ENCODE results near the gene OPRL1.
"Not testable (repeated sequence)": the region's sequence is repeated elsewhere in the genome, so short reads cannot be mapped to it uniquely, and the experiment has no call there.

OPRL1 gene

GRCh38 chr20:64115171-64115911 is 35.5 kb downstream of the OPRL1 start:
- no peak for DNase-seq (ENCODE audit: low read depth in 2 of 2)

DNA sequence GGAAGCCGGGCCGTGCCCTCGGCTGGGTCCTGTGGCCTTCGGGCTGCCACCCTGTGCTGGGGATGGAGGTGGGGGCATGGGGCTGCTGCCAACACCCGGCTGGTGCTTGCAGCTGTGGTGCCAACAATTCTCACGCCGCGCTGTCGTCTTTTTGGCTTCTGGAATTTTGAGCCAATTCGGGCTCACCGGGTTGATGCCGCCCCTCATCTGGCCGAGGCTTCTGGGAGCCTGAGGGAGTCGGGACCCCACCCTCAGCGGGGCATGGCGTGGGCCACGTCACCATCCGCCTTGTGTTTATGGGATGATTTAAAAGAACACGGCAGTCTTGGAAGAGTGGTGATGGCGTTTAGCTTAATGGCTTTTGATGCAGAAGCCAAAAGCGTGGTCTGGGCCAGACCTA is 36.1 kb downstream of the OPRL1 start:
- no peak for DNase-seq (ENCODE audit: low read depth in 2 of 2)

DNA sequence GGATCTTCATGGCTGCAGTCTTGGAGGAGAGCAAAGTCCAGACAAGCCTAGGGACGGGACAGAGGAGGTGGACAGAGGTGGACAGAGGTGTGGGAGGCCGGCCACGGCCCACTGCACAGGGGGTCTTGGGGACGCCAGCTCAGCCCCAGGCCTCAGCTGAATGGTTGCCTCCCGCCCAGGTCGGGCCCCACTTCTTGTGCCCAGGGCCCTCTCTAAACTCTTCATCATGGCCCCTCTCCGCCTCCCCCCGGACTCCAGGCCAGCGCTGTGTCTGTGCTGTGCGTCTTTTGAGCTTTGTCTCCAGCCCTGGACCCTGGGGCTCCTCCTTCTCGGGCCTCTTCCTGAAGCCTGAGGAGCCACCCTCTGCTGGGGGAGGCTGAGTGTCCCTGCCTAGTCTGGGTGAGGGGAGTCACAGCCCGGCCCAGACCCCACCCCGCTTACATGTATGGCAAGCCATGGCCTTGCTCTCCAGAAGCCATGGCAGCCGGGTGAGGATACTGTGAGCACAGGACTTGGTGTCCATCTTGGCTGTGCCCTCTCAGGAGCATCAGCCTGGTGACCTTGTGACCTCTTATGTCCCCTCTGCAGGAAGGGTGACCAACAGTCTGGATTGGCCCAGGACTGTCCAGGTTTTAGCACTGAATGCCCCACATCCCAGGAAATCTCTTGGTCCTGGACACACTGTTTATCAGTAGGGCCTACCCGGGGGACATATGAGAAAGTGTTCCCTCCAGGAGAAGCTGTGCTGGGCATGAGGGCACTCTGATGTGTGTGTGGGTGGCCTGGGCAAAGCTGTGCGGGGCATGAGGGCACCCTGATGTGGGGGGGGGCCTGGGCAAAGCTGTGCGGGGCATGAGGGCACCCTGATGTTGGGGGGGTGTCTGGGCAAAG is 36.9 kb downstream of the OPRL1 start:
- DNase-seq (ENCODE audit: low read depth in 2 of 2) = no peak

DNA sequence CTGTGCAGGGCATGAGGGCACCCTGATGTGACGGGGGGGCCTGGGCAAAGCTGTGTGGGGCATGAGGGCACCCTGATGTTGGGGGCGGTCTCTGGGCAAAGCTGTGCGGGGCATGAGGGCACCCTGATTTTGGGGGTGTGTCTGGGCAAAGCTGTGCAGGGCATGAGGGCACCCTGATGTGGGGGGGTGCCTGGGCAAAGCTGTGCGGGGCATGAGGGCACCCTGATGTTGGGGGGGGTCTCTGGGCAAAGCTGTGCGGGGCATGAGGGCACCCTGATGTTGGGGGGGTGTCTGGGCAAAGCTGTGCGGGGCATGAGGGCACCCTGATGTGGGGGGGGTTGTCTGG is 37.5 kb downstream of the OPRL1 start:
- not testable (repeated sequence) for DNase-seq (ENCODE audit: low read depth in 2 of 2)

- DNase-seq (ENCODE audit: low read depth in 2 of 2) = no peak
Observed at GRCh38 chr20:64119301-64119680, 39.4 kb downstream of the OPRL1 start.

GRCh38 chr20:64119681-64120341 is 39.9 kb downstream of the OPRL1 start:
- DNase-seq (ENCODE audit: low read depth in 2 of 2) = no peak

DNA sequence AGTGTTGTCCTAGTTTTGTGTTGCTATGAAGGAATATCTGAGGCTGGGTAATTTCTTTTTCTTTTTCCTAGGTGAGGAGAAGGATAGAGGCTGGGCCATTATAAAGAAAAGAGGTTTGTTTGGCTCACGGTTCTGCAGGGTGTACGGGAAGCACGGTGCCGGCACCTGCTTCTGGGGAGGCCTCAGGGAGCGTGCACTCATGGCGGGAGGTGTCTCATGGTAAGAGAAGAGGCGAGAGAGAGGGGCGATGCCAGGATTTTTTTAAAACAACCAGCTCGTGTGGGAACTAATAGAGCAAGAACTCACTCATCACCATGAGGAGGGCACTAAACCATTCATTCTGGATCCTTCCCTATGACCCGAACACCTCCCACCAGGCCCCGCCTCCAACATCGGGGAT is 41.7 kb downstream of the OPRL1 start:
- DNase-seq (ENCODE audit: low read depth in 2 of 2) = no peak

GRCh38 chr20:64122927-64123326 is 43.0 kb downstream of the OPRL1 start:
- not testable (repeated sequence) for DNase-seq (ENCODE audit: low read depth in 2 of 2)

GRCh38 chr20:64123517-64123916 is 43.6 kb downstream of the OPRL1 start:
- not testable (repeated sequence) for DNase-seq (ENCODE audit: low read depth in 2 of 2)

DNA sequence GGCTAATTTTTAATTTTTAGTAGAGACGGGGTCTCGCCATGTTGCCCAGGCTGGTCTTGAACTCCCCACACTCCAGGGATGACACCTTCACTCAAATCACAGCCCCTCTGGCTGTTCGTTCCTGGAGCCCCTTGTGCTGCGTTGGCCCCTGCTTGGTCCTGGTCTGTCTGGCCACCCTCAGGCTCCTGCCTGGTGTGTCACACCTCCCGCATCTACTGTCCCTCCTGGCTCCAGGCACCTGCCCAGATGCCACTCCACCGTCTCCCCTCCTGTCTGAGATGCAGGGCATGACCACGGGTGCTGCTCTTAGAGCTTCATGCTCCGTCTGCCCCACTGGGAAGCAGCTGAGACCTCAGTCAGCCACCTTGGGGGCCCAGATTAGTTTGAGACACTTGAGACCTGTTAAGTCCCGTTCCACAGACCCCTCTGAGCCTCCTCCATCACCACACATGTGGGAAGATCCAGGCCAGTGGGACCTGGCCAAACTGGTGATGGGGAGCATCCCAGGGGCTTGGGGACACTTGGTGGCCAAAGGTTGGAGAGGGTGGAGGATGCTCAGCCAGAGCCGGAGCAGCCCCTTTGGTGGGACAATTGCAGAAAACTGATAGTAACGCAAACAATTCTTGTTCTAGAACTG is 49.4 kb downstream of the OPRL1 start:
- DNase-seq (ENCODE audit: low read depth in 2 of 2) = no peak

DNA sequence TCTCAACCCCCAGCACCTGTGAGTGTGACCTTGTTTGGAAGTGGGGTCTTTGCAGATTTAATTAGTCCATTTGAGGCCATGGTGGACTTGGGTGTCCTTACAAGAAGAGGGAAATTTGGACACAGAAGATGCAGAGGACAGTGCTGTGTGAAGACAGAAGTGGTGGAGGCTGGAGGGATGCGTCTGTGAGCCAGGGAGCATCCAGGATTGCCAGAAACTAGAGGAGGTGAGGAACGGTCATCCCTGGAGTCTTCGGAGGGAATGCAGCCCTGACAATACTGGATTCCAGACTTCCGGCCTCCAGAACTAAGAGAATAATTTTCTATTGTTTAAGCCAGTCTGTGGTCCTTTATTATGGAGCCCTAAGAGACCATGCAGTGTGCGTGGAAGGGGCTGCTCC is 50.4 kb downstream of the OPRL1 start:
- no peak for DNase-seq (ENCODE audit: low read depth in 2 of 2)

DNA sequence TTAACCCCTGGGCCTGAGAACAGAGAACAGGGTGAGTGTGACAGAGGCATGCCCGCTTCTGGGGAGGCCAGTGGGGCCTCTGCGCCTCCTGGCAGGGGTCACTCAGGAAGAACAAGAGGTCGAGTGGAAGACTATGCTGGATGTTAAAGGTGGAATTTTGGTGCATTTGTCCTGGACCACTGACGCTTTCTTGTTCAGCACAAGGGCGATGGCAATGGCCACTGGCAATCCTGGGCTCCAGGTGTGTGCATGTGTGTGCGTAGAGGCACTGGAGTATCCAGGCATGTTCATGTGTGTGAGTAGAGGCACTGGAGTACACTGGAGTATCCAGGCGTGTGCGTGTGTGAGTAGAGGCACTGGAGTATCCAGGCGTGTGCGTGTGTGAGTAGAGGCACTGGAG is 51.0 kb downstream of the OPRL1 start:
- no peak for DNase-seq (ENCODE audit: low read depth in 2 of 2)

GRCh38 chr20:64131406-64131805 is 51.5 kb downstream of the OPRL1 start:
- no peak for DNase-seq (ENCODE audit: low read depth in 2 of 2)

- no peak for DNase-seq (ENCODE audit: low read depth in 2 of 2)
Observed at GRCh38 chr20:64133951-64134407, 54.1 kb downstream of the OPRL1 start.

- DNase-seq (ENCODE audit: low read depth in 2 of 2) = not testable (repeated sequence)
Observed at GRCh38 chr20:64134744-64135143, 54.9 kb downstream of the OPRL1 start.

DNA sequence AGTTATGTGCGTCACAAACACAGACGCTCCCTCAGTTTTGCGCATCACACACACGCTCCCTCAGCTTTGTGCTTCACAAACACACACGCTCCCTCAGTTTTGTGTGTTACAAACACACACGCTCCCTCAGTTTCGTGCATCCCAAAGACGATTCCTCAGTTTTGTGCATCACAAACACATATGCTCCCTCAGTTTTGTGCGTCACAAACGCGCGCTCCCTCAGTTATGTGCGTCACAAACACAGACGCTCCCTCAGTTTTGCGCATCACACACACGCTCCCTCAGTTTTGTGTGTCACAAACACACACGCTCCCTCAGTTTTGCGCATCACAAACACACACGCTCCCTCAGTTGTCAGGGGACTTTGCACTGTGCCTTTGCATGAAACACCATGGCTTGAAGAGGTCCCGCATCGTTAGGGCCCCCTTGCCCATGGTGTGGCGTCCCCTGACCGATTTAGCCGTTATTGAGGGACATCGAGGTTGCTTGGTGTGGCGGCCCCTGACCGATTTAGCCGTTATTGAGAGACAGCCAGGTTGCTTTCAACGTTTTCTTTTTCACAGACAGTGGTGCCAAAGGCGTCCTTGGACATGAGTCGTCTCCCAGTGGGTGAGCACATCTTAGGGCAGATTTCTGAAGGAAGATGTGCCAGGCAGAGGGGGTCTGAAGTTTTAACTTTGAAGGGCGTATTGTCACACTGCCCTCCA is 56.3 kb downstream of the OPRL1 start:
- DNase-seq (ENCODE audit: low read depth in 2 of 2) = no peak

- no peak for DNase-seq (ENCODE audit: low read depth in 2 of 2)
Observed at GRCh38 chr20:64137598-64138031, 57.7 kb downstream of the OPRL1 start.

- no peak for DNase-seq (ENCODE audit: low read depth in 2 of 2)
Observed at GRCh38 chr20:64138276-64138815, 58.5 kb downstream of the OPRL1 start.

GRCh38 chr20:64139199-64140060 is 59.5 kb downstream of the OPRL1 start:
- no peak for DNase-seq (ENCODE audit: low read depth in 2 of 2)

Data from stimulated activated CD4-positive, alpha-beta T cell treated with anti-CD3 and anti-CD28 coated beads, Interleukin-15, amount 100 ng/mL, for 48 hours (primary cell).